ENCODE results near the gene KRT73. TPM values are rescaled to one million over a fixed set of nuclear protein-coding genes. Genes with fewer than 3 reads are reported as not detected.

The KRT73 gene
- total and polyA plus RNA-seq, 2 donors (not counting 1 experiment from before 2014, with no cell fraction given): not detected

- peaks cover 9% of the 10 kb centered on the region for H3K27me3 ChIP-seq (ENCODE audit: control insufficient read depth, insufficient read depth, low read length)
- no peak overlapping the region for H3K4me2 ChIP-seq (ENCODE audit: extremely low read depth, insufficient read depth, low read length)
- H3K4me1 ChIP-seq (ENCODE audit: control insufficient read depth, extremely low read depth, insufficient read depth, low read length): no peaks in the 10 kb centered on the region
- H3K9me3 ChIP-seq (ENCODE audit: control insufficient read depth, insufficient read depth, low read depth, low read length): no peaks in the 10 kb centered on the region
- TF ChIP-seq EZH2 (IDR thresholded peaks at IDR 0.05; ENCODE audit: low read length, missing control alignments) (no peak), CTCF (conservative IDR thresholded peaks at IDR 0.05 in 1 of 2, IDR thresholded peaks at IDR 0.05 in 1 of 2; ENCODE audit: low read depth in 1 of 2, low read length in 2 of 2) (no peak)
- H4K20me1 ChIP-seq (ENCODE audit: control insufficient read depth, extremely low read depth, insufficient read depth, low read length): no peaks in the 10 kb centered on the region
- no peak overlapping the region for H3K9ac ChIP-seq (ENCODE audit: insufficient read depth, low read length)
- H3K79me2 ChIP-seq (ENCODE audit: control insufficient read depth, insufficient read depth, low read length): no peaks in the 10 kb centered on the region
- no peak for DNase-seq (ENCODE audit: low read depth in 2 of 2)
- H3K4me3 ChIP-seq (replicated peaks in 1 of 4; ENCODE audit: control extremely low read depth in 1 of 4, insufficient read depth in 1 of 4, low read depth in 3 of 4, low read length in 4 of 4): no peak overlapping the region
- H3K36me3 ChIP-seq (ENCODE audit: control insufficient read depth, insufficient read depth, low read length): no peaks in the 10 kb centered on the region
- H3K27ac ChIP-seq (ENCODE audit: insufficient read depth, low read length): no peak overlapping the region
- H2AFZ ChIP-seq (ENCODE audit: low read length): no peak overlapping the region
Observed at GRCh38 chr12:52604859-52605258, 13.5 kb downstream of the KRT73 start.

GRCh38 chr12:52603314-52603713 lies 15.0 kb downstream of the KRT73 start:
- H3K27ac ChIP-seq (ENCODE audit: insufficient read depth, low read length): no peak overlapping the region
- peaks cover 15% of the 10 kb centered on the region for H3K27me3 ChIP-seq (ENCODE audit: control insufficient read depth, insufficient read depth, low read length)
- no peak overlapping the region for H3K4me3 ChIP-seq (replicated peaks in 1 of 4; ENCODE audit: control extremely low read depth in 1 of 4, insufficient read depth in 1 of 4, low read depth in 3 of 4, low read length in 4 of 4)
- H3K79me2 ChIP-seq (ENCODE audit: control insufficient read depth, insufficient read depth, low read length): no peaks in the 10 kb centered on the region
- no peaks in the 10 kb centered on the region for H3K36me3 ChIP-seq (ENCODE audit: control insufficient read depth, insufficient read depth, low read length)
- no peak for TF ChIP-seq EZH2 (IDR thresholded peaks at IDR 0.05; ENCODE audit: low read length, missing control alignments)
- TF ChIP-seq CTCF (conservative IDR thresholded peaks at IDR 0.05 in 1 of 2, IDR thresholded peaks at IDR 0.05 in 1 of 2; ENCODE audit: low read depth in 1 of 2, low read length in 2 of 2): no peak
- H3K9ac ChIP-seq (ENCODE audit: insufficient read depth, low read length): no peak overlapping the region
- H3K9me3 ChIP-seq (ENCODE audit: control insufficient read depth, insufficient read depth, low read depth, low read length): no peaks in the 10 kb centered on the region
- H3K4me1 ChIP-seq (ENCODE audit: control insufficient read depth, extremely low read depth, insufficient read depth, low read length): no peaks in the 10 kb centered on the region
- no peak overlapping the region for H3K4me2 ChIP-seq (ENCODE audit: extremely low read depth, insufficient read depth, low read length)
- no peak overlapping the region for H2AFZ ChIP-seq (ENCODE audit: low read length)
- H4K20me1 ChIP-seq (ENCODE audit: control insufficient read depth, extremely low read depth, insufficient read depth, low read length): no peaks in the 10 kb centered on the region
- DNase-seq (ENCODE audit: low read depth in 2 of 2): no peak

- no peak overlapping the region for H2AFZ ChIP-seq (ENCODE audit: low read length)
- TF ChIP-seq EZH2 (IDR thresholded peaks at IDR 0.05; ENCODE audit: low read length, missing control alignments): no peak
- TF ChIP-seq CTCF (conservative IDR thresholded peaks at IDR 0.05 in 1 of 2, IDR thresholded peaks at IDR 0.05 in 1 of 2; ENCODE audit: low read depth in 1 of 2, low read length in 2 of 2): no peak
- no peaks in the 10 kb centered on the region for H3K9me3 ChIP-seq (ENCODE audit: control insufficient read depth, insufficient read depth, low read depth, low read length)
- no peak overlapping the region for H3K9ac ChIP-seq (ENCODE audit: insufficient read depth, low read length)
- no peak overlapping the region for H3K27ac ChIP-seq (ENCODE audit: insufficient read depth, low read length)
- no peak overlapping the region for H3K4me3 ChIP-seq (replicated peaks in 1 of 4; ENCODE audit: control extremely low read depth in 1 of 4, insufficient read depth in 1 of 4, low read depth in 3 of 4, low read length in 4 of 4)
- no peaks in the 10 kb centered on the region for H3K79me2 ChIP-seq (ENCODE audit: control insufficient read depth, insufficient read depth, low read length)
- no peaks in the 10 kb centered on the region for H3K36me3 ChIP-seq (ENCODE audit: control insufficient read depth, insufficient read depth, low read length)
- no peak overlapping the region for H3K4me2 ChIP-seq (ENCODE audit: extremely low read depth, insufficient read depth, low read length)
- DNase-seq (ENCODE audit: low read depth in 2 of 2): no peak
- H4K20me1 ChIP-seq (ENCODE audit: control insufficient read depth, extremely low read depth, insufficient read depth, low read length): no peaks in the 10 kb centered on the region
- H3K4me1 ChIP-seq (ENCODE audit: control insufficient read depth, extremely low read depth, insufficient read depth, low read length): no peaks in the 10 kb centered on the region
- peaks cover 15% of the 10 kb centered on the region for H3K27me3 ChIP-seq (ENCODE audit: control insufficient read depth, insufficient read depth, low read length)
Observed at GRCh38 chr12:52602552-52602951, 15.8 kb downstream of the KRT73 start.

All from fibroblast of lung (primary cell).